HG02678 (cell line): ENCODE data around the gene ASTL.

Source experiments
- ATAC-seq: cut with Tn5 transposase; IDR thresholded peaks from one replicate; pipeline ENCODE4 v1.9.1; 2021; ENCODE audit warnings: mild to moderate bottlenecking, moderate library complexity; ENCODE audit not compliant: unreplicated experiment

Gene ASTL

DNA sequence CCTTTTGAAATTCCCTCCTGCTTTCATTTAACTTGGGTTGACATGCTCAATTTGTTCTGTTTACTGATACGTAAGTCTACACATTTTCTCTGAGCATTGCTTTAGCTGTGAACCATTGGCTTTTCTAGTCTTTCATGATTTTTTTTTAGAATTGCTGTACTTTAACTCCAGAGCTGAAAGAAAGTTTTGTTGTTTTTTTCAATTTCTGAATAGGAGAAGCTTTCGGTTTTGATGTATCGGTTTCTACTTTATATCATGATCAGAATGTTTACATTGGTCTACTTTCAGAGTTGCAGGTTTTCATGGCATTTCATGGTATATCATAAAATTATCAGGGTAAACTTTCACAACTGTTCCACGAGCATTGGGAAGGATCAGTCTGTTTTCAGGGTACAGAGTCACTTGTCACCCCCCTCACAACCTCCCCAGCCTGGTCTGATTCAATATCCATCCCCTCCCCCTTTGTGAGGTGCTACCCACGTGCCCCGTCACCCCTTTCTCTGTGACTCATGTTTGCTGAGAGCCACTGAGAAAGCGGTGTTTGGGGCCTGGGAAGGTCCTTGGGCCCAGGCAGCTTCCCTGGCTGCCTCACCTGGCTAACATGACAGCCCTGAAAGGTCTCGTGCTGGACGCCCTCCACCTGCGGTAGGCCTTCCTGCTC, 7.0 kb downstream of the ASTL start:
- ATAC-seq, result no peak

DNA sequence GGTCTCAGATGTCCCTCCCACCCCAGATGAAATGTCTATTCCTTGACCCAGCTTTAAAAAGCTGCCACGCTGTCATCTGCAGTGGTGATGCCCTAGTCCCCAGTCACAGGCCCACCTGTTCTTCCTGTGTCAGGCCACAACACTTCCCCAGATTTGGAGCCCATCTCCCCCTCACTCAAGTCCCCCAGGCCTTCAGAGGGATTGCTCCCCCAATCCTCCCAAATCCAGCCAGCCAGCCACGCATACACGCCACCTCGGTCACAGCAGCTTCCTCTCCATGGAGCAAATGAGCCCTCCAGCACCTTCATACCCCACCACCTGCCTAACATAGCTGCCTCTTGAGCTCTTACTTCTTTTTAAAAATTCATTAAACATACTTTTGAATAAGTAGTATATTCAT, 7.8 kb downstream of the ASTL start:
- no peak for ATAC-seq

- ATAC-seq, result no peak
These were observed 8.7 kb downstream of the ASTL start for GRCh38 chr2:96129528-96130120.

DNA sequence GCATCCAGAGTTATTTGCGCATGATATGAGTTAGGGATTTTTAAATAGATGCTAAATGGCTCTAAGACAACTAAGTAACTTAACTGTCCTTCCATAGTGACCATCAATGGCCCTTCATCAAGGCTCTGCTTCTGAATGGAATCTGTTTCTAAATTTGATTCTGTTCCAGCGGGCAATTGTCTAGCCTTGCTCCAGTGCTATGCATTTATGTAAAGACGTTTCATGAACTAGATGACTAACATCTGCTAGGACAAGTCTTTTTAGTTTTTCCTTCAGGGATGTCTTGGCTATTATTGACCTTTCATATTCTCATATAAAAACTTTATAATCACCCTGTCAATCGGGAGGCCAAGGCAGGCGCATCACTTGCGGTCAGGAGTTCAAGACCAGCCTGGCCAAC, 9.8 kb downstream of the ASTL start:
- ATAC-seq, result no peak

- no peak for ATAC-seq
These were observed 13.7 kb downstream of the ASTL start for GRCh38 chr2:96124406-96125265.

DNA sequence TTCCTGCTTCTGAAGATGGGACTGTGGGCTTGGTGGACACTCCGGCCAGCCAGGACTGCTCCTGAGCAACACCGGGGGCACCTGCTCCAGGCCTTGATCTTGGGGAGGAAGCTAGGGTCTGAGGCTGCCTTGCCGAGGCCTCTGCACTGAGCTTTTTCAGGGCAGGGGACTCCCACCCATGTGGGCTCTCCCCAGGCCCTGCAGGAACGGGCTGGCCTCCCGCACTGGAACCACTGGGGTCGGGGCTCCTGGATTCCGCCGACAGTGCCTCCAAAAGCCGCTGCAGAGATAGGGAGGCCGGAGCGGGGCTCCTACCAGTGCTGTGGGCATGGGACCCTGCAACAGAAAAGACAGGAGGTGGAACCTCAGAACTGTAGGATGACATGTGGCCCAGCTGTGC, 14.4 kb downstream of the ASTL start:
- ATAC-seq, result no peak

GRCh38 chr2:96123290-96123689, 15.0 kb downstream of the ASTL start:
- ATAC-seq, result no peak

DNA sequence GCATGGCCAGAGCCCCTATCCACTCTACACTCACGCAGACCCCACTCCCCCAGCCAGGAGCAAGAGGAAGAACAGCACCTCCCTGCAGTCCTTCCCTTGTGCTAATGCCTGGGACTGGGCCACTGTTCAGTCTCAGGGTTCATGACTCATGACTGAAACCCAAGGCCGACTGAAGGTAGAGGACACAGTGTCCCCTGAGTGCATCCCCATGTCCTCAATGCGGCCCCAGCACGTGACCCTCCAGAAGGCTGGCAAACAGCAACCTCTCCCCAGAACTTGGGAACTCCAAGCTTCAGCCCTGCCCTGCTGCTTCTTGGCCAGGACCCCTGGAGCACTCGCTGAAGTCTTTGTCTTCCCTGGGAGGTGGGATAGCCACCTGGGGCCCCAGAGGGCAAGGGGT, 15.9 kb downstream of the ASTL start:
- ATAC-seq, result no peak

DNA sequence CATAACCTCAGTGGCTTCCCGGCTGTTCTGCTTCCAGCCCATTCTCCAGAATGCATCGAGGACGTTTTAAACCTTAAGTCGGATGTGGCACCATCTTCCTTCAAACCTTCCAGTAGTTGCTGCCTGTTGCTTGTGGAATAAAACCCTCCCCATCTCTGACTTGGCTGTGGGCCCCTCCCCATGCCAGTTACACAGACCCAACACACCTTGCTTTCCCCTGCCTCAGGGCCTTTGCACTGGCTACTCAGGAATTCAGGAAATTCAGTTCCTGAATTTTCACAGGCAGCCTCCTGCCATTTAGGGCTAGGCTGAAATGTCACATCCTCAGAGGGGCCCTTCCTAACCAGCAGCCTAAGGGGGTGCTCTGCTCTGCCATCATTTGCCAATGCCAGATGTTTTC, 16.9 kb downstream of the ASTL start:
- ATAC-seq, result no peak

DNA sequence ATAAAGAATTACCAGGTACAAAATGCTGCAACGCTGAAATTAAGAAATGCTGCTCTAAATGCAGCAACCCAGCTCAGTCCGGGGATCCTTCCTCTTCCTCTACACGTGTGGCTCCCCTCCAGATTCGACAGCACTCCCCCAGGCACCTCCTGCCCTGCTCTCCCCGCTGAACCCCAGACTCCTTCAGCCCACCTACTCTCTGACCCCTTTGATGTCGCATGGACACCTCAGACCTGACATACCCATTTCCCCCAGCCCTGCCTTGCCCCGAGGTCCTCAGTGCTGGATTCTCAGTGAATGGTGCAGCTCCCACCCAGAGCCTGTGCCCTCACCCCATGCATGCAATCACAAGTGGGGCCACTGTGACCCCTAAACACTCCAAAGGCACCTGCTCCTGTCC, 17.3 kb downstream of the ASTL start:
- no peak for ATAC-seq

GRCh38 chr2:96120091-96120720, 18.1 kb downstream of the ASTL start:
- ATAC-seq, result no peak

- no peak for ATAC-seq
These were observed 18.9 kb downstream of the ASTL start for GRCh38 chr2:96119389-96119751.

DNA sequence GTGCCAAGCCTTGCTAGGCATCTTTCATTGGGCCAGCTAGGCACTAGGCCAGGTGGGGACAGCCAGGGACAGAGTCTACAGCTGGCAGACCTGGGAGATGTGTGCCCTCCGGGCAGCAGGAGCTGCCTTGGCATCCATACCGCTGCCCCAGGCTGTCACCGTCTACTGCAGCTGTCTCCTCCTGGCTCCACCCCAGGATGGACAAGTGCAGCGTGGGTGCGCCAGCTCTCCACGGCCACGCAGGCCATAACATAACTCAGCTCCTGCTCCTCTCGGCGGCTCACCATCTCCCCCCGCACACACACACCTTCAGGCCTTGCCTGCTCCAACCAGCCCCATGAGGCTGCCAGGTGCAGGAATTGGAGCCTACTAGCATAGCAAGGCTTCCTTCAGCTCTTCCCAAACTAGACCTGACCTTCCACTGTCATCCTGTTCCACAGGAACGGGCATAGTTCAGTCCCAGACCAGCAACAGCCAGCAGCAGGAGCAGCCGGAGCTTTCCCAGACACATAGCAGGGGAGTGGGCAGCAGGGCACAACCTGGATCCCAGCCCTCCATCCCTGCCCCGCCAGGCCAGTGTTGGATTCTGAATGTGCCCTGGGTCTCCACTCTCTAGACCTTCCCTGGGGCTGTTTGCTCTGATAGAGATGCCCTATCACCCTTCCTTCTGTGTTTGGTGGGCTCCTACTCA, 19.5 kb downstream of the ASTL start:
- no peak for ATAC-seq

DNA sequence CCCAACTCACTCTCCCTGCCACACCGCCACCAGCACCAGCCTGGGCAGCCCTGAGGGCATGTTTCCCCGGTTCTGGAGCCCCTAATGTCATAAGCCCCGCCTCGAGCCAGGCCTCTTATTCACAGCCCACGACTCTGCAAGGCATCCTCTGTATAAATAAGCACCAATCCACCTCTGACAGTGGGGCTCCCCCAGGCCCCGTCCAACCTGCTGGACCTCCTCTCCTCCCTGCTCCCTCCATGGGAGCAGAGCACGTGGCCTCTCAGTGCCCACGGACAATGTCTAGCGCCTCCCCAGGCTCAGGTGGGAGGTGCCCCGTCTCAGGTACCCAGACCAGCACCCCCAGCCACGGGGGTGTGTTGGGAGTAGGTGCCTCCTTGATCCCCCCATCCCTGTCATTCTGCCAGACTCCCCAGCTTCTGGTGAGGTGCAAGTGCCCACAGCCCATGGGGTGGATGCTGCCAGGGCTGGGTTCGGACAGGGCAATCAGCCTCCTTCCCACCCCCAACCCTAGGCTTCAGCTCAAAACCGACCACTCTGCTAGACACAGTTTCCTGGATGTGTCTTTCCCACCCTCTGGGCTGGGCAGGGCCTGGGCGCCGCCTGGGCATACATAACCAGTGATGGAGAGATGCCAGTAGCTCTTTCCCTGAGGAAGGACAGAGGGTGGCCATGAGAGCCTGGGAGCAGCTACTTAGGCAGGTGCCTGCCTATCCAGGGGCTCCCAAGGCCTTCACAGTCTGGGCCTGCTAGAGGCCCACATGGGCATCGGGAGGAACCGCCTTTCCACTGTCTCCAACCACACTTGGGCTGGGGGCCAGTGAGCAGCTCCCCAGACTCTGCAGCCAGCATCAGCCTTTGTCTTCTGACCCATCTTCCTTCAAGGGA, 20.4 kb downstream of the ASTL start:
- ATAC-seq, result no peak

DNA sequence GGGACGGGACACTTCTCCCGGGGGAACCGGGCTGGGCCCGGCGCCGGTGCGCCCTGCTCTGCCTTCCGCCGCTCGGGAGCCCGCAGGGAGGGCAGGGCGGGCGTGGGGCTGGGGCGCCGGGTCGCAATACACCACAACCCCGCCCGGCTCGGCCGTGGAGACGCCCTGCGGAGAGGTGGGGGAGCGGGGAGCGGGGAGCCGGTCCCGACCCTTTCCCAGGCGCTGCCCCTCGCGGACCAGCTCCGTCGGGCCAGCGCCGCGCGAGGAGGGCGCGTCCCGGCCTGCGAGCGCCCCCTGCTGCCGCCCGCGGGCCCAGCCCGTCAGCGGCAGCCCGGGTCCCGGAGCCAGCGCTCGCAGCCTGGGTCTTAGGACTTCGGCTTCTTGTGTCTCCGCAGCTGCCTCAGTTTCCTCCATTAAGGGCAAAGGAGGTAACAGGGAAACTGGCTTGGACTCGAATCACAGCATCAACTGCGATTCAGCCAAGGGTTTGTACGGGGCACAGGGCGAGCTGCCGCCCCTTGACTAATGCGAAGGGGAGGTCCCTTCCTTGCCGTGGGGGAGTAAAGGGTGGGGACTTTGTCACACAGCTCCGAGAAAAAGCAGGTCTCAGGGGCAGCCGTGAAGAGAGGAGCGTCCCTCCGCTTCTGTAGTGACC, 21.3 kb downstream of the ASTL start:
- peak; percentile 73 for ATAC-seq

DNA sequence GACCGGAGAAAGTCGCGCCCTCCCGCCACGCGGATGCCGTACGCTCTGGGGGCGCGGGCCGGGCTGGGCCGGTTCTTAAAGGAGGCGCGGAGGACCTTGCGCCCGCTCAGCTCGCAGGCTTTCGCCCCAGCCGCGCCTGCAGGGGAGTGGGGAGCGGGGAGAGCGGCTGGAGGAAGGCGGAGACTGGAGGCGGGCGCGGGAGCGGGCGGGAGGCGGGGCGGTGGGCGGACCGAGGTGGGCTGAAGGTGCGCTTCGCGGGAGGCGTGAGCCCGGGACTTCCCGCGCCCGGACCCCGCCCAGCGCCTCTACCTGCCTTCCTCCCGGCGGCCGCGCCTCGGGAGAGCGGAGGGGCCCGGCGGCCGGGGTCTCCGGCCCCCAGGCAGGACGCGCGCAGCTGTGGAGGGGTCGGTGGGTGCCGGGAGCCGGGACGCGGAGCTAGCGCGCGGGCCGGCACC, 21.9 kb downstream of the ASTL start, which contains the start of gene ADRA2B:
TSS of gene ADRA2B (minus strand) at position 148 of the 455 bp plus-strand sequence. CDS start 422 bp downstream, outside the sequence.
- ATAC-seq, result peak; percentile 60

DNA sequence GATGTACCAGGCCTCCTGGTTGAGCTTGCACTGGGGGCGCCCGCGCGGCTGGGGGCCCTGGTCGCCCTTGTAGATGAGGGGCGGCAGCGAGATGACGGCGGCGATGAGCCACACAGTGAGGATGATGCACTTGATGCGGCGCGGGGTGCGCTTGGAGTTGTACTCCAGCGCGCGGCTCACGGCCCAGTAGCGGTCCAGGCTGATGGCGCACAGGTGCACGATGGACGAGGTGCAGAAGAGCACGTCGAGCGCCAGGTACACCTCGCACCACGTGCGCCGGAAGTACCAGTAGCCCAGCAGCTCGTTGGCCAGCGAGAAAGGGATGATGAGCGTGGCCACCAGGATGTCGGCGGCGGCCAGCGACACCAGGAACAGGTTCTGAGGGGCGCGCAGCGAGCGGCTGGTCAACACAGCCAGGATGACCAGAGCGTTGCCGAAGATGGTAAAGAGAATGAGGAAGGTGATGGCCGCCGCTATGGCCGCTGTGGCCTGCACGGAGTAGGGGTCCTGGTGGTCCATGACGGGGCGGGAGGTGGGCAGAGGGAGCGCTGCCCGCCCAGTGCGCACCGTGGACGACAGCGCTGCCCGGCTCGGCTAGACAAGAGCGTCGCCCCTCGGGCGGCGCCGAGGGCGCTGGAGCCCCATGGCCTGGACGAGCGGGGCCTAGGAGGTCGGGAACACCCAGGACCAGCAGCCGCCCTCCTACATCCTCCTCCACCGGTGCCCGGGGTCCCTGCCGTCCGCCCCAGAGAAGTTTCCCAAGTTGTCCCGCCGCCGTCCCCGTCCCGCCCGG, 22.5 kb downstream of the ASTL start:
- no peak for ATAC-seq

GRCh38 chr2:96114903-96115581, 23.3 kb downstream of the ASTL start:
- ATAC-seq, result no peak
